NAMALWA (cell line): ENCODE results near the gene FAM237A.

Experiments
- DNase-seq: peaks from one replicate; pipeline ENCODE4 v3.0.0-alpha.2; 2015; ENCODE audit warnings: low spot score

Gene FAM237A

GRCh38 chr2:206688990-206689389 lies 46.7 kb downstream of the FAM237A start:
- DNase-seq, result no peak

- no peak for DNase-seq
These were observed 50.7 kb downstream of the FAM237A start for GRCh38 chr2:206692971-206693370.

GRCh38 chr2:206693399-206694137 lies 51.3 kb downstream of the FAM237A start:
- DNase-seq, result peak; percentile 76

- no peak for DNase-seq
These were observed 54.6 kb downstream of the FAM237A start for GRCh38 chr2:206696910-206697309.

- no peak for DNase-seq
These were observed 56.5 kb downstream of the FAM237A start for GRCh38 chr2:206698811-206699210.
